NCI-H748 (cell line): ENCODE results near the gene FPR3.
"Not testable (repeated sequence)": the region's sequence is repeated elsewhere in the genome, so short reads cannot be mapped to it uniquely, and the experiment has no call there.

Source experiments
- DNase-seq: peaks from one replicate; lab custom pipeline; 2025; ENCODE audit not compliant: unreplicated experiment; lab: John Stamatoyannopoulos, UW

The FPR3 gene

DNA sequence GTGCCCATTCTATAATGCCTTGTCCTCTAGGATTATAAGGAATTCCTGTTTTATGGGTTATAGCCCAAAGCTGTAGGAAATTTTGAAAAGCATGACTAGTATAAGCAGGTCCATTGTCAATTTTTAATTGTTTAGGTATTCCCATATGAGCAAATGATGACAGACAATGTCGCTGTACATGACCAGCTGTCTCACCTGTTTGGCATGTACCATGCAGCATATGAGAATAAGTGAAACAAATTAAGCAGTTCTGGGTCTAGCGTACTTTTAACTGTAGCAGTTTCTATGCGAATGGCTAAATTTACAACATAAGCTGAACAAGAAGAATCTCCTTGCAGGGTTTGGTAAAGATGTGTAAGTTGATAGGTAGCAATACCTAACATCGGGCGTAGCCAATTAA, 11.6 kb downstream of the FPR3 start:
- DNase-seq, result not testable (repeated sequence)

- DNase-seq, result no peak
Observed at GRCh38 chr19:51807111-51807701, 12.2 kb downstream of the FPR3 start.

DNA sequence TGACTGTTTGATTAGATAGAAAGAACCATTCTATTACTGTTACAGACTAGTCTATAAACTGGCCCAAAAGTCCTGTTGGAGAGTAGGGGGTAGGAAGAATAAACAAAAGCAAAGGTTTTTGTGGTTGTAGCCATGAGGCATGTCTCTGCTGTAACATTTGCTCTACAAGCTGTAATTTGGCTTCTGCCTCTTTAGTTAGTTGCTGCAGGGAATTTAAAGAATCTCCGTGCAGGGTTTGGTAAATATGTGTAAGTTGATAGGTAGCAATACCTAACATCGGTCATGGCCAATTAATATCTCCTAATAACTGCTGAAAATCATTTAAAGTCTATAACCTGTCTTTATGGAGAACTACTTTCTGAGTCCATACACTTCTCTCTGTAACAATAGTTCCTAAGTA, 13.0 kb downstream of the FPR3 start:
- no peak for DNase-seq

GRCh38 chr19:51808333-51808986, 13.5 kb downstream of the FPR3 start:
- peak; percentile 19 for DNase-seq

- no peak for DNase-seq
Observed at GRCh38 chr19:51809787-51810186, 14.8 kb downstream of the FPR3 start.

GRCh38 chr19:51810223-51810622, 15.3 kb downstream of the FPR3 start:
- DNase-seq, result no peak

- DNase-seq, result no peak
Observed at GRCh38 chr19:51811344-51811743, 16.4 kb downstream of the FPR3 start.

- DNase-seq, result no peak
Observed at GRCh38 chr19:51815043-51815442, 20.1 kb downstream of the FPR3 start.

GRCh38 chr19:51816711-51817110, 21.8 kb downstream of the FPR3 start:
- DNase-seq, result no peak

- DNase-seq, result no peak
Observed at GRCh38 chr19:51820011-51820410, 25.1 kb downstream of the FPR3 start.

DNA sequence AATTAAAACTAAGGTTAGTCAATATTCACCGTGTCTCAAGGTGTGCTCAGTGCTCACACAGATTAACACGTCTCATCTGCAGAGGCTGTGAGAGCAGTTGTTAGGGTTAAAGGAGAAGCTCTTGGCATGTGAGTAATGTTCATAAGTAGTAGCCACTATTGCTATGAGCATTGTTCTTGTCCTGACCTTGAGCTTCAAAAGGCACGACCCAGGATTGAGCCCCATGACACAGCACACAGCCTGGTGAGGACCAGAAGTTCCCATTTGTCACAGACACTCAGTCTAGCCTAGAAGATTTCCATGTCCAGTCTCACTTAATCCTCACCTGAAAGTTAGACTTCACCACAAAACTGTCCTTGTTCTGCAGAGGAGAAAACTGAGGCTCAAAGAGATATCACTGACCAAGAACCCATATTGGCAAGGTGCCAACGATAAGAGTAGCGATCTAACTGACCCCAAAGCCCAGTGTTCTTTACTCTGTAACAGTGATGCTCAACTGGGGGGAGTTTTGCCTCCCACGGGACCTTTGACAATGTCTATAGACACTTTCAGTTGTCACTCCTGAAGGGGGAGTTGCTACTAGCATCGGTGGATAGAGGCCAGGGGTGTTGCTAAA, 26.0 kb downstream of the FPR3 start:
- DNase-seq, result no peak

DNA sequence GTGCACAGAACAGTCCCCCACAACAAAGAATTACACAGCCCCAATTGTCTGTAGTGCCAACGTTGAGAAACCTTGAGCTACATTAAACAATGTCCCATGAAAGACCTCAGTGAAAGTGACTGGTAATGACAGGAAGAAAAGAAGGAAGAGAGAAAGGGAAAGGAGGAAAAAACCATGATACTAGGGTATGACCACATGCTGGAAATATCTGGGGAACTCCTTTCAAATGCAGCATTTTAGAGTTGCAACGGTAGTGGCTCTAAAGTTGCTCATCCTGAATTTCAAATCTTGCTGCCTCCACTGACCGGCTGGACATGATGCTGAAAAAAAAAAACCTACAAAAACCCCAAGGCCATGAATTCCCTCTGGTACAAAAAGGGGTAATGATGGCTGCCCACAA, 26.5 kb downstream of the FPR3 start:
- no peak for DNase-seq

DNA sequence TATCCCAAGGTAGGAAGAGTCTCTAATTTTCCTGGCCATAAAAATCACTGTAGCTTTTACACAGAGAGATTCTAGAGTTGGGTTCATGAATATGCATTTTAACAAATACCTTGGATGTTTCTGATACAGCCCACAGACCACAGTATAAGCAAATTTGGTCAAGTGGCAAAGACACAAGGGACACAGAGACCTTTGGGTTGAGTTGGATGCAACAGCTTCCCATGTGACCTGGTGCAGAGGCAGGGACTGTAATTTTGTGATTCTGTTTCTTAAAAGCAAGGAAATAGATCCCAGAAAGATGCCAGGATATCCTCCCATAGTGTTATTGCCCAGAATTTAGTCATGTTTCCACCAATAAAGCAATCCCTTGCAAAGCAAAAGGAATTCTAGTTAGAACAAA, 27.0 kb downstream of the FPR3 start:
- no peak for DNase-seq

- DNase-seq, result no peak
Observed at GRCh38 chr19:51822325-51822724, 27.4 kb downstream of the FPR3 start.

GRCh38 chr19:51822946-51823345, 28.0 kb downstream of the FPR3 start:
- DNase-seq, result no peak

GRCh38 chr19:51824281-51825005, 29.5 kb downstream of the FPR3 start:
- DNase-seq, result no peak

DNA sequence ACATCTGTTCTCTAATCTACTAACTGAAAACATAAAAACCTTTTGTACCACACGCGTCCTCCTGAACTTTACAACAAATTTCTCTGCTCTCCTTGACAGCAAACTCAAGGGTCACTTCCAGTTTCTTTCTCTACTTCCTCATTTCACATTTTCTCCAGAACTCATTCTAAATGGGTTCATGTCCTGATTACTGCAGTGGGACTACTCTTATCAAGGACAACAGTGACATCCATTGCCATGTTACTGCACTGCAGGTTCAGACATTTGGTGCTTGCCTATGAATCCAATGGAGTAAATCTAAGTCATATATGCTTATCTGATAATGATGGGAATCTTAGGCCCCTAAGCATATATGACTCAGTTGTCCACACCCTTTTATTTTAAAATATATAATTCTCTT, 35.3 kb downstream of the FPR3 start:
- DNase-seq, result no peak

- DNase-seq, result no peak
Observed at GRCh38 chr19:51837145-51837544, 42.2 kb downstream of the FPR3 start.

- no peak for DNase-seq
Observed at GRCh38 chr19:51861870-51862622, 67.1 kb downstream of the FPR3 start.

- no peak for DNase-seq
Observed at GRCh38 chr19:51873097-51873496, 78.1 kb downstream of the FPR3 start.
